Activated naive CD4-positive, alpha-beta T cell treated with anti-CD3 and anti-CD28 coated beads for 36 hours (primary cell): ENCODE measurements around the gene DOCK9. TPM values are rescaled to one million over a fixed set of nuclear protein-coding genes. Genes with fewer than 3 reads are reported as not detected.
"Not testable (repeated sequence)": the region's sequence is repeated elsewhere in the genome, so short reads cannot be mapped to it uniquely, and the experiment has no call there.

Source experiments
- CTCF ChIA-PET: fragments of 350-600 bp; sonication (Branson Sonifier 250); formaldehyde crosslinking; loops from one replicate; lab custom pipeline; 2021; ENCODE audit warnings: antibody characterized with exemption; lab: Charles Lee
- DNase-seq: peaks from one replicate; pipeline ENCODE4 v3.0.0-alpha.2; 2020
- H3K27ac Mint-ChIP-seq: one replicate; pipeline ENCODE4 v1.8.0; 2021; ENCODE audit warnings: mild to moderate bottlenecking, mixed read lengths
- H3K27me3 Mint-ChIP-seq: one replicate; pipeline ENCODE4 v1.8.0; 2021; ENCODE audit warnings: low read depth, mixed read lengths
- H3K36me3 Mint-ChIP-seq: one replicate; pipeline ENCODE4 v1.8.0; 2021; ENCODE audit warnings: low read depth, mixed read lengths
- H3K4me1 Mint-ChIP-seq: one replicate; pipeline ENCODE4 v1.8.0; 2021; ENCODE audit warnings: low read depth, mixed read lengths
- H3K4me3 Mint-ChIP-seq: one replicate; pipeline ENCODE4 v1.8.0; 2021; ENCODE audit warnings: mild to moderate bottlenecking, moderate library complexity, mixed read lengths
- H3K9me3 Mint-ChIP-seq: one replicate; pipeline ENCODE4 v1.8.0; 2021; ENCODE audit warnings: mixed read lengths
- intact Hi-C: fragments of 100-400 bp; cut with micrococcal nuclease; formaldehyde crosslinking; loops from one replicate; pipeline ENCODE4 v1.15.1; 2023
- total RNA-seq, 2 experiments: library from RNA; stranded (reverse); gene quantifications; one replicate each; pipeline ENCODE4 v1.2.3, GENCODE V29; 2021

The DOCK9 gene
- total RNA-seq, 2 experiments from 2014 or later = 38.3 to 42.1 TPM

GRCh38 chr13:98906746-98907502 lies 70.9 kb downstream of the DOCK9 start:
- peaks cover 13% of the 10 kb centered on the region for H3K36me3 Mint-ChIP-seq
- peaks cover 50% of the 10 kb centered on the region for H3K4me1 Mint-ChIP-seq
- CTCF ChIA-PET = interaction anchor here (0.8 to 1.0 kb wide), 2 partner anchors 64 to 127 kb away, joined by 3 read pairs; no protein-coding TSS in a partner anchor

GRCh38 chr13:98905199-98905598 lies 72.7 kb downstream of the DOCK9 start:
- no peaks in the 10 kb centered on the region for H3K9me3 Mint-ChIP-seq
- peak; percentile 17 for DNase-seq
- intact Hi-C loops = loop anchor here (5.0 kb wide), 2 partner anchors 182 to 222 kb away; no protein-coding TSS in a partner anchor
- peaks cover 22% of the 10 kb centered on the region for H3K36me3 Mint-ChIP-seq
- H3K4me3 Mint-ChIP-seq = no peak overlapping the region
- H3K4me1 Mint-ChIP-seq = peaks cover 39% of the 10 kb centered on the region
- peak overlapping the region; percentile 27 for H3K27ac Mint-ChIP-seq
- no peaks in the 10 kb centered on the region for H3K27me3 Mint-ChIP-seq
- CTCF ChIA-PET = no interaction called here

More at GRCh38 chr13:98906746-98907502, 70.9 kb downstream of the DOCK9 start:
- no peaks in the 10 kb centered on the region for H3K9me3 Mint-ChIP-seq
- H3K4me3 Mint-ChIP-seq = no peak overlapping the region
- H3K27me3 Mint-ChIP-seq = no peaks in the 10 kb centered on the region
- no peak for DNase-seq
- H3K27ac Mint-ChIP-seq = no peak overlapping the region
- intact Hi-C loops = loop anchor here (5.0 kb wide), 2 partner anchors 180 to 220 kb away; no protein-coding TSS in a partner anchor

- intact Hi-C loops = no loop called here
- no peak overlapping the region for H3K4me3 Mint-ChIP-seq
- H3K27ac Mint-ChIP-seq = no peak overlapping the region
- no peaks in the 10 kb centered on the region for H3K9me3 Mint-ChIP-seq
- no peaks in the 10 kb centered on the region for H3K27me3 Mint-ChIP-seq
- CTCF ChIA-PET = no interaction called here
- peaks cover 9% of the 10 kb centered on the region for H3K4me1 Mint-ChIP-seq
- peaks cover 37% of the 10 kb centered on the region for H3K36me3 Mint-ChIP-seq
- DNase-seq = no peak
Measured at GRCh38 chr13:98900442-98900841, 77.4 kb downstream of the DOCK9 start.

- Mint-ChIP-seq H3K27ac (no peak overlapping the region), H3K27me3 (no peaks in the 10 kb centered on the region), H3K4me1 (no peaks in the 10 kb centered on the region), H3K36me3 (peaks cover 32% of the 10 kb centered on the region), H3K4me3 (no peak overlapping the region), H3K9me3 (no peaks in the 10 kb centered on the region)
- intact Hi-C loops = no loop called here
- DNase-seq = no peak
- CTCF ChIA-PET = interaction anchor here (0.6 to 1.0 kb wide), 2 partner anchors 18 to 27 kb away, joined by 3 to 4 read pairs; no protein-coding TSS in a partner anchor
Measured at GRCh38 chr13:98897706-98898105, 80.2 kb downstream of the DOCK9 start.

- Mint-ChIP-seq H3K36me3 (peaks cover 27% of the 10 kb centered on the region), H3K9me3 (no peaks in the 10 kb centered on the region), H3K27ac (no peak overlapping the region), H3K4me3 (no peak overlapping the region), H3K27me3 (no peaks in the 10 kb centered on the region), H3K4me1 (no peaks in the 10 kb centered on the region)
- DNase-seq = no peak
- CTCF ChIA-PET = interaction anchor here (0.7 to 1.2 kb wide), 2 partner anchors 59 to 324 kb away, joined by 3 to 4 read pairs; no protein-coding TSS in a partner anchor
- intact Hi-C loops = no loop called here
Measured at GRCh38 chr13:98896868-98897144, 81.1 kb downstream of the DOCK9 start.

- CTCF ChIA-PET = interaction anchor here (0.7 to 1.3 kb wide), 3 partner anchors 56 to 323 kb away, joined by 3 to 4 read pairs (median 3); no protein-coding TSS in a partner anchor
Measured at GRCh38 chr13:98896083-98896867, 81.6 kb downstream of the DOCK9 start.

GRCh38 chr13:98894814-98895213 lies 83.0 kb downstream of the DOCK9 start:
- H3K9me3 Mint-ChIP-seq, DNase-seq, H3K27me3 Mint-ChIP-seq, intact Hi-C loops, H3K4me3 Mint-ChIP-seq, H3K27ac Mint-ChIP-seq: not testable (repeated sequence)
- CTCF ChIA-PET = interaction anchor here (1.3 kb wide), 1 partner anchor 55 kb away, joined by 3 read pairs; no protein-coding TSS in a partner anchor
- Mint-ChIP-seq H3K36me3 (peaks cover 17% of the 10 kb centered on the region), H3K4me1 (peaks cover 12% of the 10 kb centered on the region)

More at GRCh38 chr13:98896083-98896867, 81.6 kb downstream of the DOCK9 start:
- intact Hi-C loops = no loop called here
- H3K27me3 Mint-ChIP-seq = no peaks in the 10 kb centered on the region
- no peaks in the 10 kb centered on the region for H3K4me1 Mint-ChIP-seq
- no peak overlapping the region for H3K4me3 Mint-ChIP-seq
- peaks cover 27% of the 10 kb centered on the region for H3K36me3 Mint-ChIP-seq
- H3K9me3 Mint-ChIP-seq = no peaks in the 10 kb centered on the region
- DNase-seq = no peak
- H3K27ac Mint-ChIP-seq = no peak overlapping the region

- intact Hi-C loops = no loop called here
- no peak overlapping the region for H3K4me3 Mint-ChIP-seq
- CTCF ChIA-PET = no interaction called here
- H3K27ac Mint-ChIP-seq = no peak overlapping the region
- peaks cover 13% of the 10 kb centered on the region for H3K36me3 Mint-ChIP-seq
- H3K9me3 Mint-ChIP-seq = no peaks in the 10 kb centered on the region
- no peak for DNase-seq
- peaks cover 17% of the 10 kb centered on the region for H3K4me1 Mint-ChIP-seq
- H3K27me3 Mint-ChIP-seq = no peaks in the 10 kb centered on the region
Measured at GRCh38 chr13:98893371-98893770, 84.5 kb downstream of the DOCK9 start.

GRCh38 chr13:98892821-98893220 lies 85.0 kb downstream of the DOCK9 start:
- CTCF ChIA-PET = interaction anchor here (0.6 kb wide), 1 partner anchor 159 kb away, joined by 4 read pairs; no protein-coding TSS in a partner anchor
- no peak for DNase-seq

GRCh38 chr13:98892077-98892476 lies 85.8 kb downstream of the DOCK9 start:
- no peak overlapping the region for H3K27ac Mint-ChIP-seq
- CTCF ChIA-PET = interaction anchor here (0.6 kb wide), 1 partner anchor 160 kb away, joined by 4 read pairs; no protein-coding TSS in a partner anchor
- intact Hi-C loops = no loop called here

More at GRCh38 chr13:98892821-98893220, 85.0 kb downstream of the DOCK9 start:
- no peaks in the 10 kb centered on the region for H3K9me3 Mint-ChIP-seq
- H3K4me3 Mint-ChIP-seq = no peak overlapping the region
- intact Hi-C loops = no loop called here
- no peak overlapping the region for H3K27ac Mint-ChIP-seq
- H3K4me1 Mint-ChIP-seq = peaks cover 17% of the 10 kb centered on the region
- no peaks in the 10 kb centered on the region for H3K27me3 Mint-ChIP-seq
- H3K36me3 Mint-ChIP-seq = peaks cover 18% of the 10 kb centered on the region

GRCh38 chr13:98890925-98891324 lies 86.9 kb downstream of the DOCK9 start:
- CTCF ChIA-PET = interaction anchor here (0.6 to 1.2 kb wide), 2 partner anchors 36 to 138 kb away, joined by 3 to 4 read pairs; no protein-coding TSS in a partner anchor
- Mint-ChIP-seq H3K4me1 (peaks cover 17% of the 10 kb centered on the region), H3K27me3 (no peaks in the 10 kb centered on the region), H3K4me3 (no peak overlapping the region), H3K9me3 (no peaks in the 10 kb centered on the region), H3K27ac (no peak overlapping the region), H3K36me3 (peaks cover 15% of the 10 kb centered on the region)
- no peak for DNase-seq
- intact Hi-C loops = no loop called here

More at GRCh38 chr13:98892077-98892476, 85.8 kb downstream of the DOCK9 start:
- no peaks in the 10 kb centered on the region for H3K27me3 Mint-ChIP-seq
- no peaks in the 10 kb centered on the region for H3K9me3 Mint-ChIP-seq
- H3K36me3 Mint-ChIP-seq = peaks cover 15% of the 10 kb centered on the region
- peaks cover 17% of the 10 kb centered on the region for H3K4me1 Mint-ChIP-seq
- DNase-seq = no peak
- H3K4me3 Mint-ChIP-seq = no peak overlapping the region

GRCh38 chr13:98890186-98890585 lies 87.7 kb downstream of the DOCK9 start:
- Mint-ChIP-seq H3K27me3 (no peaks in the 10 kb centered on the region), H3K36me3 (peaks cover 19% of the 10 kb centered on the region), H3K9me3 (no peaks in the 10 kb centered on the region), H3K4me1 (peaks cover 17% of the 10 kb centered on the region), H3K4me3 (no peak overlapping the region), H3K27ac (no peak overlapping the region)
- CTCF ChIA-PET = interaction anchor here (0.6 to 1.2 kb wide), 4 partner anchors 20 to 138 kb away, joined by 3 to 4 read pairs (median 4); no protein-coding TSS in a partner anchor
- peak; percentile 68 for DNase-seq
- intact Hi-C loops = no loop called here
